H1 (cell line): ENCODE data around the gene PRKAR2B. TPM values are rescaled to one million over a fixed set of nuclear protein-coding genes. Genes with fewer than 3 reads are reported as not detected.

ENCODE experiments used
- CHD2 ChIP-seq: IDR thresholded peaks from 2 replicates; pipeline ENCODE4 v1.6.1; 2012; ENCODE audit warnings: low read length, improper control_type of control experiment
- CHD7 ChIP-seq: fragments of 300-600 bp; sonication (generic); IDR thresholded peaks from 2 replicates; pipeline ENCODE4 v1.7.1; 2012; ENCODE audit warnings: low read length, moderate library complexity, mild to moderate bottlenecking, inconsistent platforms; ENCODE audit not compliant: insufficient replicate concordance
- CREB1 ChIP-seq: IDR thresholded peaks from 2 replicates; pipeline ENCODE4 v1.6.1; 2012; ENCODE audit warnings: inconsistent platforms
- EGR1 ChIP-seq: IDR thresholded peaks from 2 replicates; pipeline ENCODE4 v1.6.1; 2011; ENCODE audit warnings: low read depth, low read length, borderline replicate concordance
- EP300 ChIP-seq, 2 experiments: IDR thresholded peaks; 1 replicate in 1 of 2; 2 replicates in 1 of 2; pipeline ENCODE4 v1.6.1; 2011 to 2012; ENCODE audit warnings: low read depth in 2 of 2, low read length in 2 of 2, mild to moderate bottlenecking in 2 of 2, borderline replicate concordance in 1 of 2, inconsistent platforms in 1 of 2, moderate library complexity in 1 of 2
- GABPA ChIP-seq: IDR thresholded peaks from 2 replicates; pipeline ENCODE4 v1.6.1; 2011; ENCODE audit warnings: mild to moderate bottlenecking, low read length, moderate library complexity, borderline replicate concordance; ENCODE audit not compliant: insufficient read depth
- KDM1A ChIP-seq: fragments of 200-600, 300-600 bp; sonication (generic); IDR thresholded peaks from 2 replicates; pipeline ENCODE4 v1.7.1; 2016; ENCODE audit warnings: mild to moderate bottlenecking, low read length, borderline replicate concordance
- KDM5A ChIP-seq: fragments of 200-600 bp; IDR thresholded peaks from 2 replicates; pipeline ENCODE4 v1.7.1; 2012; ENCODE audit warnings: mild to moderate bottlenecking, low read length, inconsistent platforms, mixed read lengths
- MAX ChIP-seq: IDR thresholded peaks from 2 replicates; pipeline ENCODE4 v1.6.1; 2012; ENCODE audit warnings: inconsistent platforms
- POU5F1 ChIP-seq: IDR thresholded peaks from 2 replicates; pipeline ENCODE4 v1.6.1; 2011; ENCODE audit warnings: low read depth, mild to moderate bottlenecking, low read length, moderate library complexity
- RAD21 ChIP-seq, 2 experiments: IDR thresholded peaks in 1 of 2; conservative IDR thresholded peaks in 1 of 2; 2 replicates each; pipeline ENCODE4 v1.6.1; 2011; ENCODE audit warnings: low read depth in 2 of 2, low read length in 2 of 2, improper control_type of control experiment in 1 of 2, inconsistent platforms in 1 of 2, mild to moderate bottlenecking in 1 of 2, moderate library complexity in 1 of 2
- YY1 ChIP-seq: IDR thresholded peaks from 2 replicates; pipeline ENCODE4 v1.6.1; 2011; ENCODE audit warnings: low read depth, mild to moderate bottlenecking, low read length
- polyA plus RNA-seq, 7 experiments: library from polyadenylated mRNA; depleted of rRNA in 3 of 7; stranded (reverse) in 5 of 7; unstranded in 2 of 7; fragments of >200 nt in 5 of 7; fragments of 200-250 nt in 2 of 7; gene quantifications; 1 replicate in 5 of 7; 2 replicates in 1 of 7; 4 replicates in 1 of 7; pipeline versions ENCODE4 v1.2.1 to v1.2.3, GENCODE V29; 2011 to 2013; ENCODE audit warnings: missing spikeins in 2 of 7, mixed read lengths in 2 of 7
- total RNA-seq: library from RNA; stranded (reverse); fragmentation: NEBNext Ultra II Directional; extraction: Animal tissue kit (Norgen Biotek cat#: 25700); gene quantifications from 2 replicates; pipeline ENCODE4 v1.2.1, GENCODE V29; 2021

Gene PRKAR2B
- total and polyA plus RNA-seq, 2 of the 8 experiments (the other 6 are each of a cell fraction or from before 2014, with no cell fraction given): 10.4 to 37.0 TPM

DNA sequence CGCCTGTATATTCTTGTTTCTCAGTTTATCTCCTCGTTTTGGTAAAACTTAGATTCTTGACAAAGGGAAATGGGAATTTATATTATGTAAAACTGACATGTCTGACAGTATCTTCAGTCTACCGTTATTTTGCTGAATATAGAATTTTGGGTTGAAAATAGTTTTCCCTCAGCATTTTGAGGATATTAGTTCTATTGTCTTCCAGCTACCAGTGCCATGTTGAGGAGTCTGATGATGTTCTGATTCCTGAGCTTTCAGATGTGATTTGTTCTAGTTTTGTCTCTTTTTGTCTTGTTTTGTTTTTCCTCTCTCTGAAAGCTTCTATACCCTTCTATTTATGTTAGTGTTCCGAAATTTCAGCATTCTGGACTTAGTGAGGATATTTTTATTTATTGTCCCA, 8.0 kb upstream of the PRKAR2B start (continued):
- TF ChIP-seq CHD7: no peak
- no peak for TF ChIP-seq CREB1
- TF ChIP-seq EGR1: no peak
- no peak for TF ChIP-seq KDM5A
- TF ChIP-seq GABPA: no peak
- TF ChIP-seq RAD21 (IDR thresholded peaks at IDR 0.05 in 1 of 2, conservative IDR thresholded peaks at IDR 0.05 in 1 of 2; ENCODE audit: low read depth in 2 of 2, low read length in 2 of 2): no peak
- TF ChIP-seq MAX: no peak
- no peak for TF ChIP-seq KDM1A
- TF ChIP-seq YY1: no peak
- TF ChIP-seq POU5F1: no peak
- TF ChIP-seq CHD2: no peak
- TF ChIP-seq EP300 (IDR thresholded peaks at IDR 0.05; ENCODE audit: borderline replicate concordance in 1 of 2, low read depth in 2 of 2, low read length in 2 of 2): no peak
